NB4 (cell line): ENCODE measurements around the gene DYDC1.

Experiments
- MYC ChIP-seq: IDR thresholded peaks from 2 replicates; pipeline ENCODE4 v1.6.1; 2011; ENCODE audit warnings: low read depth, low read length
- POLR2A ChIP-seq: IDR thresholded peaks from 2 replicates; pipeline ENCODE4 v1.6.1; 2011; ENCODE audit warnings: mild to moderate bottlenecking; ENCODE audit not compliant: insufficient read length; ENCODE audit errors: extremely low read depth
- TF ChIP-seq, protein P1 (sequence below): IDR thresholded peaks from one replicate; pipeline ENCODE4 v1.5.1; 2012; ENCODE audit warnings: low read depth, low read length

DNA sequence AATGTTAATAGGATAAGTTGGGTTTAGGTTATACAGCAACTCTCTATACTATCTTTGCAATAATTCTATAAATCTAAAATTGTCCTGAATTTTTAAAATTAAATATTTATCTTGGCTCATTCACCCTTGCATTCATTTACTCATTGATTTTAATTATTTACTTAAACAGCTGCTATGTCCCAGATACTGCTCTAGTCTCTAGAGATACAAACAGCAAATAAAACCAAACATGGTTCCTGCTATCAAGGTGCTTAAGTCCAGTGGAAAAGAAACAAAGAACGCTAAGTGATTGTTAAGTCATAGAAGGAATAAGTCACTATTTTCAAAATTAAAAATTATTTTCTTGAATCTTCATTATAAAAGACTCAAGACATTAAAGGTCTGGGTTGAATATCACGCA, 37.2 kb downstream of the DYDC1 start:
- TF ChIP-seq, protein P1, sequence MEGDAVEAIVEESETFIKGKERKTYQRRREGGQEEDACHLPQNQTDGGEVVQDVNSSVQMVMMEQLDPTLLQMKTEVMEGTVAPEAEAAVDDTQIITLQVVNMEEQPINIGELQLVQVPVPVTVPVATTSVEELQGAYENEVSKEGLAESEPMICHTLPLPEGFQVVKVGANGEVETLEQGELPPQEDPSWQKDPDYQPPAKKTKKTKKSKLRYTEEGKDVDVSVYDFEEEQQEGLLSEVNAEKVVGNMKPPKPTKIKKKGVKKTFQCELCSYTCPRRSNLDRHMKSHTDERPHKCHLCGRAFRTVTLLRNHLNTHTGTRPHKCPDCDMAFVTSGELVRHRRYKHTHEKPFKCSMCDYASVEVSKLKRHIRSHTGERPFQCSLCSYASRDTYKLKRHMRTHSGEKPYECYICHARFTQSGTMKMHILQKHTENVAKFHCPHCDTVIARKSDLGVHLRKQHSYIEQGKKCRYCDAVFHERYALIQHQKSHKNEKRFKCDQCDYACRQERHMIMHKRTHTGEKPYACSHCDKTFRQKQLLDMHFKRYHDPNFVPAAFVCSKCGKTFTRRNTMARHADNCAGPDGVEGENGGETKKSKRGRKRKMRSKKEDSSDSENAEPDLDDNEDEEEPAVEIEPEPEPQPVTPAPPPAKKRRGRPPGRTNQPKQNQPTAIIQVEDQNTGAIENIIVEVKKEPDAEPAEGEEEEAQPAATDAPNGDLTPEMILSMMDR: no peak
- TF ChIP-seq POLR2A (no peak), MYC (no peak)
